Transverse colon (tissue), 4 donors: ENCODE data around the gene GRXCR2. TPM values are rescaled to one million over a fixed set of nuclear protein-coding genes. Genes with fewer than 3 reads are reported as not detected.

Source experiments
- DNase-seq: peaks from one replicate; pipeline ENCODE4 v3.0.0-alpha.2; 2019
- H3K27ac ChIP-seq, 4 donors: fragments of 200-600 bp; sonication (generic); 2 replicates each; pipeline ENCODE4 v1.5.1; 2016 to 2018; ENCODE audit warnings: inconsistent platforms in 4 of 4
- H3K27me3 ChIP-seq: fragments of 200-600 bp; sonication (generic); 2 replicates; pipeline ENCODE4 v1.5.1; 2017; ENCODE audit warnings: inconsistent platforms
- H3K36me3 ChIP-seq, 4 donors: fragments of 200-600 bp; sonication (generic); 2 replicates each; pipeline ENCODE4 v1.5.1; 2017 to 2019; ENCODE audit warnings: inconsistent platforms in 4 of 4
- H3K4me1 ChIP-seq, 4 donors: fragments of 200-600 bp; sonication (generic); 2 replicates each; pipeline ENCODE4 v1.5.1; 2017 to 2020; ENCODE audit warnings: inconsistent platforms in 4 of 4
- H3K4me3 ChIP-seq, 4 donors: fragments of 200-600 bp; sonication (generic); 1 replicate in 1 of 4; 2 replicates in 3 of 4; pipeline versions ENCODE4 v1.5.1 to v1.6.1; 2017 to 2019; ENCODE audit warnings: inconsistent platforms in 4 of 4
- H3K9me3 ChIP-seq, 2 donors: fragments of 200-600 bp; sonication (generic); 2 replicates each; pipeline ENCODE4 v1.5.1; 2017 to 2019; ENCODE audit warnings: inconsistent platforms in 2 of 2
- EP300 ChIP-seq: sonication (generic); formaldehyde crosslinking; IDR thresholded peaks from one replicate; pipeline ENCODE4 v1.6.1; 2017; ENCODE audit warnings: antibody characterized with exemption, low read depth
- POLR2A ChIP-seq: fragments of 450-650 bp; IDR thresholded peaks from one replicate; pipeline ENCODE4 v1.6.1; 2016; ENCODE audit warnings: antibody characterized with exemption, mild to moderate bottlenecking, moderate library complexity
- POLR2AphosphoS5 ChIP-seq, 3 donors: sonication (generic); formaldehyde crosslinking; IDR thresholded peaks; one replicate each; pipeline ENCODE4 v1.6.1; 2016; ENCODE audit warnings: antibody characterized with exemption in 3 of 3
- WGBS, 2 donors: methylation state at CpG; one replicate each; pipeline ENCODE4 v1.1.5; 2018; ENCODE audit warnings: low coverage in 1 of 2; 5-methylcytosine and 5-hydroxymethylcytosine counted together
- in situ Hi-C, 4 donors: fragments of 200-750 bp; cut with MboI; loops; one replicate each; pipeline versions ENCODE4 v1.15.0 to v1.15.1; 2017; ENCODE audit warnings: low sequenced_read_pairs in 3 of 4, low pct_ligation_motif_present in 1 of 4, low pct_unique_long_range_greater_than_20kb in 1 of 4
- intact Hi-C: fragments of 100-400 bp; cut with DNase I; formaldehyde crosslinking; loops from one replicate; pipeline ENCODE4 v1.15.1; 2023; ENCODE audit warnings: low total_unique reads
- total RNA-seq, 4 donors: library from RNA; depleted of rRNA; stranded (reverse); fragments of >200 nt; gene quantifications; one replicate each; pipeline ENCODE4 v1.1.0, GENCODE V29; 2016
- TF ChIP-seq, protein P1 (sequence below), 5 experiments: fragments of 200-600 bp in 3 of 5; fragments of 450-650 bp in 2 of 5; sonication (generic) in 3 of 5; IDR thresholded peaks; 1 replicate in 2 of 5; 2 replicates in 3 of 5; pipeline ENCODE4 v1.5.1; 2016 to 2017; ENCODE audit warnings: antibody characterized with exemption in 5 of 5, inconsistent platforms in 3 of 5, mild to moderate bottlenecking in 2 of 5, moderate library complexity in 1 of 5

The GRXCR2 gene
- total RNA-seq, 4 donors from 2014 or later, result not detected

DNA sequence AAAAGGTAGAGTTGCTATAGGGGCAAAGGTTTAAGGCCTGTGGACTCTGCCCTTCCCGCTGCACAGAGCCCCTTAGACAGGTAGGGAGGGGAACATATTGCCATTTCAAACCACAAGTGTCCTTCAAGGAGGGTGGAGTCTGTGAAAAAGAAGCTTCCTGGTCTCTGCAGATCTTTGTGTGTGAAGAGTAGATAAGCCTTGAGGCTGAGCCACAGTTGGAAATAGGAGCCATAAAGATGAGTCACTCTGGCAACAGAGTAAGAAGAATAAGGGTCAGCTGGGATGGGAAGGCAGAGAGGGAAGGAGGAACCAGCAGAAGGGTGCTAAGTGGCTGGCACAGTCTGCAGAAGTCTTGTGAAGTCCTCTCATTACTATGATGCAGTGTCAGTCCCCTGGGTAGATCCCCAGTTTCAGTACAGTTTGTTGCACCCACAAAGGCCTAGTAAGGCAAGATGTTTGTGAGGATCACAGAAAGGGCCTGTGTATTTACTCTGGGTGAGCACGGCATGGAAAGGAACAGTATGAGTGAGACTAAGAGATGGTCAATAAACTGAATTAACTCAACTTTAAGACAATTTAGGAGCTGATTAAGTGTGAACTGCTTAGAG is 18.1 kb downstream of the GRXCR2 start:
- Histone ChIP-seq H3K27me3 (no peaks in the 10 kb centered on the region), H3K4me3 (no peak overlapping the region), H3K27ac (peak overlapping the region; percentile 80 to 83 (median 82)), H3K4me1 (peaks cover 0 to 32% (median 21%) of the 10 kb centered on the region in 4 donors), H3K36me3 (no peaks in the 10 kb centered on the region), H3K9me3 (no peaks in the 10 kb centered on the region)
- TF ChIP-seq, protein P1, sequence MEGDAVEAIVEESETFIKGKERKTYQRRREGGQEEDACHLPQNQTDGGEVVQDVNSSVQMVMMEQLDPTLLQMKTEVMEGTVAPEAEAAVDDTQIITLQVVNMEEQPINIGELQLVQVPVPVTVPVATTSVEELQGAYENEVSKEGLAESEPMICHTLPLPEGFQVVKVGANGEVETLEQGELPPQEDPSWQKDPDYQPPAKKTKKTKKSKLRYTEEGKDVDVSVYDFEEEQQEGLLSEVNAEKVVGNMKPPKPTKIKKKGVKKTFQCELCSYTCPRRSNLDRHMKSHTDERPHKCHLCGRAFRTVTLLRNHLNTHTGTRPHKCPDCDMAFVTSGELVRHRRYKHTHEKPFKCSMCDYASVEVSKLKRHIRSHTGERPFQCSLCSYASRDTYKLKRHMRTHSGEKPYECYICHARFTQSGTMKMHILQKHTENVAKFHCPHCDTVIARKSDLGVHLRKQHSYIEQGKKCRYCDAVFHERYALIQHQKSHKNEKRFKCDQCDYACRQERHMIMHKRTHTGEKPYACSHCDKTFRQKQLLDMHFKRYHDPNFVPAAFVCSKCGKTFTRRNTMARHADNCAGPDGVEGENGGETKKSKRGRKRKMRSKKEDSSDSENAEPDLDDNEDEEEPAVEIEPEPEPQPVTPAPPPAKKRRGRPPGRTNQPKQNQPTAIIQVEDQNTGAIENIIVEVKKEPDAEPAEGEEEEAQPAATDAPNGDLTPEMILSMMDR (IDR thresholded peaks at IDR 0.05), result no peak
- peak; percentile 38 to 82 (median 58) for TF ChIP-seq POLR2AphosphoS5 (IDR thresholded peaks at IDR 0.05)
- TF ChIP-seq EP300, result peak; percentile 75
- peak; percentile 43 for TF ChIP-seq POLR2A
- in situ Hi-C loops (no loop called here), intact Hi-C loops (no loop called here)
- WGBS, 2 donors, result 58% methylated on average over 2 of the region's 2 CpGs; no CpG with 5 or more reads in 1 of the 2 donors
- DNase-seq, result peak; percentile 78

DNA sequence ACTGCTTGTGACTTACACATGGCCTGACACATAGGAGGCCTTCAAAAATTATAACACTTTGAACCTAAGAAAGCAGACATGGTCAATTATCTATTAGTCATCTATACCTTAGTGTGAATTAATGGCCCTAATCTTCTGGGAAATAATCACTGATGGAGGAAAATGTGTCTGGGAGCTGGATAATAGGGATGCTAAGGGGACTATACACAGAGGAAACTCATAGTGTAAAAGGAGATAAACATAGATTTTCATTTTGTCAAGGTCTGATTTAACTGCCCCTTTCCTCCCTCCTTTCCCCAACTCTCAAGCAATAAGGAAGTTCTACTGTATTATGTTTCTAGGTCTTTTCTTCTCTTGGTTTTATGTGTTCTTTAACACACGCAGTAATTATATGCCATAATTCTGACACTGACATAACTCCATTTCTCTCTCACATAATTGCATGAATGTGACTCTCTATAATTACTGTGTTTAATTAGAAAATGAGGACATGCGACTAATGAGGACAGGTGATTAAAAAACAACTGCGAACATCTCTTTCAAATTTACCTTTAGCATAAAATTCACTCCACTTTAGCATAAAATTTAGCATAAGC is 18.9 kb downstream of the GRXCR2 start:
- Histone ChIP-seq H3K27me3 (no peaks in the 10 kb centered on the region), H3K4me1 (peaks cover 0 to 32% (median 21%) of the 10 kb centered on the region in 4 donors), H3K9me3 (no peaks in the 10 kb centered on the region), H3K27ac (peak overlapping the region; percentile 80 to 83 (median 82)), H3K4me3 (no peak overlapping the region), H3K36me3 (no peaks in the 10 kb centered on the region)
- no peak for DNase-seq
- in situ Hi-C loops (no loop called here), intact Hi-C loops (no loop called here)
- TF ChIP-seq POLR2A (no peak), POLR2AphosphoS5 (IDR thresholded peaks at IDR 0.05) (no peak), EP300 (no peak)
- TF ChIP-seq, protein P1 (IDR thresholded peaks at IDR 0.05), result no peak
- WGBS, 2 donors, result 54 to 57% methylated on average over 3 of the region's 3 CpGs

DNA sequence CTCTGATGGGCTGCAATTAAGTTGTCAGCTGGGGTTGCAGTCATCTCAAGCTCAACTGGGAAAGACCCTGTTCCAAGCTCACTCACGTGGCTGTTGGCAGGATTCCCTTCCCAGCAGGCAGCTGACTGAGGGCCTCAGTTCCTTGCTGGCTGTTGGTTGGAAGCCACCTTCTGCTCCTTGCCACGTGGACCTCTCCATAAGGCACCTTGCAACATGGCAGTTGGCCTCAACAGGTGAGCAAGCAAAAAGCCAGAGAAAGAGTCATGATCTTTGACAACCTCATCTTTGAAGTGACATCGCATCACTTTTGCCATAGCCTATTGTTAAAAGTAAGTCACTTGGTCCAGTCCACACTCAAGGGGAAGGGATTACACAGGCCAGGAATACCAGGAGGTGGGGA is 19.8 kb downstream of the GRXCR2 start:
- 68% methylated on average over 3 of the region's 3 CpGs; no CpG with 5 or more reads in 1 of the 2 donors for WGBS, 2 donors
- Histone ChIP-seq H3K4me1 (peaks cover 0 to 32% (median 21%) of the 10 kb centered on the region in 4 donors), H3K9me3 (no peaks in the 10 kb centered on the region), H3K36me3 (no peaks in the 10 kb centered on the region), H3K4me3 (no peak overlapping the region), H3K27ac (peak overlapping the region; percentile 80 to 83 (median 82)), H3K27me3 (no peaks in the 10 kb centered on the region)
- intact Hi-C loops (no loop called here), in situ Hi-C loops (no loop called here)
- DNase-seq, result no peak
- TF ChIP-seq EP300 (no peak), POLR2A (no peak), POLR2AphosphoS5 (IDR thresholded peaks at IDR 0.05) (no peak)
- TF ChIP-seq, protein P1 (IDR thresholded peaks at IDR 0.05), result no peak

- H3K27ac ChIP-seq, result no peak overlapping the region
- peaks cover 0 to 11% (median 7%) of the 10 kb centered on the region in 4 donors for H3K4me1 ChIP-seq
- in situ Hi-C loops (loop anchor here in 1 of 4 donors (25.0 kb wide), 1 partner anchor 1637 kb away; no protein-coding TSS in a partner anchor), intact Hi-C loops (no loop called here)
- 85 to 89% methylated on average over 1 of the region's 1 CpG for WGBS, 2 donors
- TF ChIP-seq POLR2A (no peak), EP300 (no peak), POLR2AphosphoS5 (IDR thresholded peaks at IDR 0.05) (no peak)
- TF ChIP-seq, protein P1 (IDR thresholded peaks at IDR 0.05), result no peak
- no peak for DNase-seq
- no peaks in the 10 kb centered on the region for H3K27me3 ChIP-seq
- H3K4me3 ChIP-seq, result no peak overlapping the region
- no peaks in the 10 kb centered on the region for H3K9me3 ChIP-seq
- no peaks in the 10 kb centered on the region for H3K36me3 ChIP-seq
Measured at GRCh38 chr5:145848854-145849253, 24.0 kb downstream of the GRXCR2 start.
